Measurements from ENCODE around the gene C5orf63.
"Not testable (repeated sequence)": the region's sequence is repeated elsewhere in the genome, so short reads cannot be mapped to it uniquely, and the experiment has no call there.

The C5orf63 gene

GRCh38 chr5:127074466-127074865, 1.2 kb upstream of the C5orf63 start:
- no peak for DNase-seq (ENCODE audit: low read depth)

DNA sequence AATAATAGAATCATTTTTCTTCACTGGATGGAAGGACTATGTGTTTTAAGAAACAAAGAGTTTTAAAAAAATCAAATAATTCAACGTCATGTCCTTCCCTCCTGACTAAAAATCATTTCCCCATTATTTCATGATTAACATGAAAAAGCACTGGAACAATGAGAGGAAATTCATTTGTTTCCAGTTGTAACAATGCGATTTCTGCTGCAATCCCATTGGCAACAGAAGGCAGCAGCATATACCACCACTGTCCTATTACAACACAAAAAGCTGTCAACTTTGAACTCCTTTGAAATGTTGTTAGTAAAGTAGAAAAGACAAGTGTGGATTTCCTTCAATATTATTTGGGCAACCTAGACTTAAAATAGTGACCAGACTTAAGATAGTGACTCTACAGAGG, 3.1 kb downstream of the C5orf63 start:
- DNase-seq (ENCODE audit: low read depth): no peak

DNA sequence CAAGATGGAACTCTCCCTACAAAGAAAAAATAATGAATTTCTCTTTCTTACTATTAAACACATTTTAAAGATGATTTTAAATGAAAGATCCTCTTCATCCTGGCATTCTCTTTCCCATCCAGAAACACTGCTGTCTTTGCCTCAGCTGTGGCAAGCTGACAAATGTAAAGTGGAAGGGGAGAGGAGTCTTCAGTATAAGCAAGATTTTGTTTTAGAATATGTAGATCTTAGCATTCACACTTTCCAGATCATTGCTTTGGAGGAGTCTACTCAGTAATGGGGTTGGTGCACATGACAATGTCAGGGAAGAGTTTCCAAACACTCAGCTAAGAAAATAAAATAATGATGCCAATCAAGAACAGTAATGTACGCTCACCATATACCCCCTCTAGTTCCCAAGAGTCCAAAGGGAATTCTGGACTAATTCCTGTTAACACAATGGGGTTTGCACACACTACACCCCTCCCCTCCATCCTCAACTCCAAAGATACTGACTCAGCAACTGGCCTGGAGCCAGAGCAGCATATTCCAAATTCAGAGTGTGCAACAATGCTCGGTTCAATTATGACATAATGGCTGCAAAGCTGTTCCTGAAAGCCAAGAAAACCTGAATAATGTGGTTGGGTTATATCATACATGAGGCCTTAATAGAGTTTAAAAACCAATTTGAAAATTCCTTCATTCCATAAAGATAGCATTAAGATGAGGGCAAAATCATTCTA, 4.6 kb downstream of the C5orf63 start:
- DNase-seq (ENCODE audit: low read depth): no peak

DNA sequence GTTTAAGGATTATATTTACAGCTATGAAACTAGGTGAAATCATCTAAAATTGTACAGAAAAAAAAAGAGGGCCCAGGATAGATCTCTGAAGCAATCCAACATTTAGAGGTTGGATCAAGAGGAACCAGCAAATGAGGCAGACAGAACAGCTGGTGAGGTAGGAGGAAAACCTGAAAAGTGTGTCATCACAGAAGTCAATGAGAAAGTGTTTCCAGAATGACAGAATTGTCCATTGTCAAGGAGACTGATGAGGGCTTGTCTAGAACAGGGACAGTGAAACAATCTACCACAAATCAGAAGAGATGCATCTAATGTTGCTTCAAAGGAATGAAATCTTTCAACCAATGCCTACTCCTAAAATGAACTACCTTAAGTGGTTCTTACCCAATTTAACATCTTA, 6.6 kb downstream of the C5orf63 start:
- DNase-seq (ENCODE audit: low read depth): no peak

DNA sequence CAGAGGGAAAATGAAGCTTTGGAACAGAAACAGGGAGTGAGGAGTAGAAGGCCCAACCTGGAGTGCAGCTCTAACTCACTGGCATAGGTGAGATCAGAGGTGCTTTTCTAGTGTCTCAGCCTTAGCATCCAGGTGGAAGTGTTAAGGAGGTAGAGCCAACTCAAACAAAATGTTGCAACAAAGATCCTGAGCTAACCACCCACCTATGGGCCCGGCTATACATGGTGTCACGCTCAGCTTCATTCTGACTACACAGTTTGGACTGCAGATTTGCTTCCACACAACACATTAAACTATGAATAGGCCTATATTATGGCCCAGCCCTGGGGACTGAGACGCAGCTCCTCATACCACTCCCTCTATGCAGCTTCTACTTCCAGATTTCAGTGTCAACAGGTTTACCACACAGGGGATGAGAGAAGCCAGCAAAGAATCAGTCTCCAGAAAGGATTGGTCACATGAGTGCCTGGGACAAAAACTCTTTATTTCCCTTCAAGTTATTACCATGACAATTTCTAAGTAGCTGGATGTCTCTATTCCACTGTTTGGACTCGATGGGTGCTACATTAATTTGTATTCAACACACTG, 9.0 kb downstream of the C5orf63 start:
- no peak for DNase-seq (ENCODE audit: low read depth)

GRCh38 chr5:127063257-127063913, 9.9 kb downstream of the C5orf63 start:
- no peak for DNase-seq (ENCODE audit: low read depth)

DNA sequence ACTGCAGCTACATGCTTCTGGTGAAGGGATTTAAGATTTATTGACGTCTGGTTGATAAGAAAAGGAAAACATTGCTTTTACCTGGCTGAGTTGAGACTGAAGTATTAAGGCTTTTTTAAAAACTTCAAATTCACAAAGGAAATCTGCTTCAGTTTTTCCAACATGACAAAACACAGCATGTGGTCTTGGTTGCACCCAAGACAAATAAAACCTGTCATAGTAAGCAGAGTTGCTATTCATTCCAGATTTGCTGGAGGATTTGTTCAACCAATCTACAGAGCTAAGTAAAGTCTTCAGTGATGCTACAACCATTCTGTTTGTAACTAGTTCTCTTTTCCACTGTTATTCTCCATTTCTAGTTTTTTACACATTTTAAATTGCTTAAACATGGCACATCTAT, 11.3 kb downstream of the C5orf63 start:
- no peak for DNase-seq (ENCODE audit: low read depth)

DNA sequence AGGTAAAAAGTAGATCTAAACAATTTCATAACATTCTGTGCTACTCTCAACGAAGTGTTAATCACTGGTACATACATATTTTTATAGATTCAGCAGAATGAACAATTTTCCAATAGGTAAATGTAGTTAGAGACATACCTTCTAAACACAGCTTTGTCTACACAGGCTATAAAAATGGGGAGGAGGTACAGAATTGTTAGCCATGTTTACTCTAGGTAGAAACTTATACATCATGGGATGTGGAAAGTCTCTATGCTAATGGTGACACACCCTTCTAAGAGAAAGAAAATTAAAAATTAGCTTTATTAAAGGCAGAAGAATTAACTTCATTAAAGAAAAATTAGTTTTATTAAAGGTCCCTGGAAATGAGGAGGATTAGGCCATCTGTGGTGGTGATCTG, 11.8 kb downstream of the C5orf63 start:
- no peak for DNase-seq (ENCODE audit: low read depth)

GRCh38 chr5:127060470-127060985, 12.8 kb downstream of the C5orf63 start:
- no peak for DNase-seq (ENCODE audit: low read depth)

- DNase-seq (ENCODE audit: low read depth): no peak
Measured at GRCh38 chr5:127056896-127057295, 16.4 kb downstream of the C5orf63 start.

- DNase-seq (ENCODE audit: low read depth): no peak
Measured at GRCh38 chr5:127055880-127056653, 17.2 kb downstream of the C5orf63 start.

DNA sequence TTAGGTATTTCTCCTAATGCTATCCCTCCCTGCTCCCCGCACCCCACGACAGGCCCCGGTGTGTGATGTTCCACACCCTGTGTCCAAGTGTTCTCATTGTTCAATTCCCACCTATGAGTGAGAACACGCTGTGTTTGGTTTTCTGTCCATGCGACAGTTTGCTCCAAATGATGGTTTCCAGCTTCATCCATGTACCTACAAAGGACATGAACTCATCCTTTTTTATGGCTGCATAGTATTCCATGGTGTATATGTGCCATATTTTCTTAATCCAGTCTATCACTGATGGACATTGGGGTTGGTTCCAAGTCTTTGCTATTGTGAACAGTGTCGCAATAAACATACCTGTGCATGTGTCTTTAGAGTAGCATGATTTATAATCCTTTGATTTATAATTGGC, 19.8 kb downstream of the C5orf63 start:
- DNase-seq (ENCODE audit: low read depth): not testable (repeated sequence)

DNA sequence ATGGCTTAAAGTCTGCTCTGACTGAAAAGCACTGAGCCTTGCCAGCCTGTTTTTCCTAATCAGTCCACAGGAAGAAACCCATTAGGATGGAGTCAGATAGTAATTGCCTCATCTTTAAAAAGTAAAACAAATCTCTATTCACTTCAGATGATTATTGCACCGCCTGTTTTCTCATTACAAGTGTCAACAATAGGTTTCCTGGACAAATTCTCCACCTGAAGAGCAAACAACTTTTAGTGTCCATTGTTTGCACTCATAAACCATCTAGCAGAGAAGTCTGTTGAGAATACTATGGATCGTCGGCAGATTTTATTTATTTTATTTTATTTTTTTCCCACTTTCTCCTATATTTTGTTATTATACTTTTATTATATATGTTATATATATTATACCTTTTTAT, 20.3 kb downstream of the C5orf63 start:
- no peak for DNase-seq (ENCODE audit: low read depth)

DNA sequence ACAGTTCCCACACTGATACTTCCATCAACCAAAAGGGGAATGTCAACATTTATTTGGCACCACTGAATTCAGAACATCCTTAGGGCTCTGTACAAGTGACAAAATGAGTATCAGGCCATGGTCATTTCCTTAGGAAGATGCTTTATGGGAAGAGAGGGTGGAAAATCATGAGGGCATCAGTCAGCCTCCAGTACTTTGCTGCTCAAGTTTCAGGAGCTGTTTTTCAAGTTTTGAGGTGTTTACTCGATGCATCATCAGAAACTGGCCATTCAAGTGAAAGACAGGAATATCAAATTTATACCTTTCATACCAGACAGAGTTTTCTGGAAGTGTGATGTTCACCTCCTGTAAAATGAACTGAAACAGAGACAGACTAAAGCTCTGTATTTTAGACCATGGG, 21.7 kb downstream of the C5orf63 start:
- DNase-seq (ENCODE audit: low read depth): no peak

DNA sequence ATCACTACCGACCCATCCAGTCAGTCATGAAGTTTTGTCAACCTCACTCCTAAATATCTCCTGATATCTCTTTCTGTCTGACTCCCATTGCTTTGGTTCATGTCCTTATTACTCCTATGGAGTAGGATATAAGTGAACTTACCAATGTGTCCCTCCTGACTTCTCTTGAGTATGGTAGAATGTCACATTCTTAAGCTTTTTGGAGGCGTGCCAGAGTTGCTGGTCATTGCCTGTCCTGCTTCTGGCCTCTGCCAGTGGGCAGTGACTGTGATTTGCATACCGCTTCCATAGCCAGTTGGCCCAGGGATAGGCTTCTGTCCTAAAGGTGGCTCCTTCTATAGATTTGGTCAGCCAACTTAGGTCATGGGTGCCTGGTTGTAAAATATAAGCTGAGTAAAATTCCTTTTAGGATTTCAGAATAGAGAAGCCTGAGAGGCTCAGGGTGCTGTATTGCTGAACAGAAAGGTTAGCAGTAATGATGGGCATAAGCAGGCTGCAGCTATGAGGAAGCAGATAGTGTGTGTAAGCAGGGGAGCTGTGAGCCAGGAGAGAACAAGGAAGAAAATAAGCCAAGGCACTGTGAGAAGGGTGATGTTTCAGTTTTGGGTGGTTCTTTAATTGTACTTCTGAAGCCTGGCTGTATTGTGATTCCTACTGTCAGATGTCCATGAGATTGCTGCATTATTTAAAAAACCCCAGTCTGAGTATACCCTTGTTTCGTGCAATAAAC, 26.8 kb downstream of the C5orf63 start:
- no peak for DNase-seq (ENCODE audit: low read depth)

DNA sequence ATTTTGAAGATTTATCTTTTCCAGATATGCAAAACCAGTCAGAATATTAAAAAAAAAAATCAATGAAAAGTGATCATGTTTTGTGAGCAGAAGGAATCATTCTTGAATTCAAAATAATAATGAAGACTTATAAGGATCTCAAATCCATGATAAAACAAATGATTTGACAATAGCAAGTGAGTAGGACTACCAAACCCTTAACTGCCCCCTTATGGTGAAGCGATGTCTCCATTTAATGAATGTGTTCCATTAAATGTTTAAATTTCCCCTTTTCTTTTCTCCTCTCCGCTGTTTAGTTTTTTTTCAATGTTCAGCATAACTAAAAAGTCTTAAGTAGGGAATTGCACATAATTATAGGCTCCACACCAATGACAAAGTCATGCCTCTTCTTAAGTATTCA, 30.7 kb downstream of the C5orf63 start:
- DNase-seq (ENCODE audit: low read depth): no peak

- DNase-seq (ENCODE audit: low read depth): no peak
Measured at GRCh38 chr5:127041571-127041970, 31.7 kb downstream of the C5orf63 start.

- DNase-seq (ENCODE audit: low read depth): no peak
Measured at GRCh38 chr5:127040796-127041520, 32.3 kb downstream of the C5orf63 start.

DNA sequence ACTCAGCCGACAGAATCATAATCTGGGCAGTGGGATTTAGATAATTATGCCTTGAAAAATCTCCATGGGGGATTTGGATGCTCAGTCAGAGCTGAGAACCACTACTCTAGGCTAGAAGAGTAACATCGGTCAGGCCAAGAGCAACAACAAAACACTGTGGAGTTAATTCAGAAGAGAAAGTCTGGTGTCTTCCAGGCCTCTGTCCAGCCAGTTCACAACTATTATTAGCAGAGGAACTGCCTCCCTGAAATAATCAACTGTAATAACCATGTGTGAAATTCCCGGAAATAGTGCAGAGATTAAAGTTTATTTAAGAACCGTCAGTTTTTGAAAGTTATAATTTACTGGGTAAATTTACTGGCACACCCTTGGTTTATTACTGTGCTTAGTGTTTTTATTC, 34.8 kb downstream of the C5orf63 start:
- DNase-seq (ENCODE audit: low read depth): no peak

DNA sequence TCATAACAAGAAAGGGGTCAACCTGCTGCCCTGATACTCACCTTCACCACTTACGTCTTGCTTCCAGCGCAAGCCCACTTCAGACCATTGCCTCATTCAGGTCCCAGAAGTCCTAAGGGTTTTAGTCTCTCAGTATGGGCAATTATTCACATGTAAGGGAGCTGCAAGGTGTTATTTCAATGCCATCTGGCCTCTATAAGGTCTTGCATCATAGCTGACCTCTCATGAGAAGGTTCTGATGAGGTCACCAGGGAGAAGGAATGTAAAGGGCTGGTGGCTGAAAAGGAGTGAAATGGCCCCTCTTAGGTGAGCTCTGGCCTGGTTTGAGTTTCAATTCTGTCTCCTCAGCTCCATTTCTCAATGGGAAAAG, 41.5 kb downstream of the C5orf63 start:
- no peak for DNase-seq (ENCODE audit: low read depth)

DNA sequence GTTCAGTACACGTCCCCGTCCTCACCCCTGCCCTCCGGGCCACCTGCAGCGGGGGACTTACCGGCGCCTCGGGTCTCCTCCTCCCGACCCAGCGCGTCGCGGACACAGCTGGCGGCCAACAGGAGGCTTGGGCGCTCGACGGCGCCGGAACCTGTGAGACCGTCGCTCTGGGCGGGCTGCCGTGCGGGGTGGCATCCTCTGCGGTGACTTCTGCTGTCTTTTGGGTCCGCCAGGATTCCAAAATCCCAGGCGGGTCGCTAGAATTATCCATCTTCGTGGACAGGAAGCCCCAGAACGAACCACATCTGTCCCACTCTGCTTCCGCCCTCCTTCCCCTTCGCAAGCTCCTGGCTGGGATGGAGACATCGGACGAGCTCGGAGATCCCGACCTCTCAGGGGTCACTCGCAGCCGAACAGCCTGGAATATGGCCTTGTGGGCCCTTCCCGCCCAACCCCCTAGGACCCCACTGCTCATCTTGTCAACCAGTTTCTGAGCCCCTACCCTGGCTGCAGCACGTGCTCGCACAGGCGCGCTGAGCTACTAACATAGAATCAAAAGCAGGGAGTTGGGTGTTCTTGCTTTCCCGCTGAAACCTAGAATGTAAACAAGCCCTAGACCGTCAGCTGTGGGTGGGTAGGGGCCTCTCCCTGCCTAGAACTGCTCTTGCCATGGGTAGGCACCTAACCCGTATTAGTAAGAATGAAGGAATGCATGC, 42.0 kb downstream of the C5orf63 start:
- no peak for DNase-seq (ENCODE audit: low read depth)
